ENCODE data around the gene DNAH2.

GRCh38 chr17:7701681-7702080 is 15.9 kb upstream of the DNAH2 start:
- TF ChIP-seq E2F4 (CRISPR knock-in tag; IDR thresholded peaks at IDR 0.05; ENCODE audit: low read depth) (no peak), ZNF133 (CRISPR knock-in tag; IDR thresholded peaks at IDR 0.05) (no peak)

Measured in K562 (cell line).